K562 (cell line): ENCODE measurements around the gene GIGYF2. TPM values are rescaled to one million over a fixed set of nuclear protein-coding genes. Genes with fewer than 3 reads are reported as not detected.

Source experiments
- ATAC-seq: fragments of 200-7000 bp; cut with Tn5 transposase; 3 replicates; pipeline ENCODE4 v1.9.1; 2020; ENCODE audit warnings: moderate library complexity
- BruUV-seq: library from RNA; stranded (reverse); fragments of 400-500 nt; replicated peaks from 2 replicates; lab custom pipeline; 2021; lab: Mats Ljungman, UMichigan
- CTCF ChIA-PET: fragments of 300-600 bp; formaldehyde crosslinking; extraction: SDS; loops from one replicate; lab custom pipeline; 2021; ENCODE audit warnings: low intra/inter-chr PET ratio; lab: Yijun Ruan, JAX
- POLR2A ChIA-PET: fragments of 300-600, 350-650 bp; sonication (Branson Sonifier 250); formaldehyde crosslinking; extraction: SDS; loops from one replicate; lab custom pipeline; 2021; ENCODE audit warnings: antibody characterized with exemption, inconsistent platforms; lab: Yijun Ruan, JAX
- DNase-seq, 4 experiments: peaks; one replicate each; pipeline versions ENCODE4 v3.0.0 to v3.0.0-alpha.2; 2011 to 2018; ENCODE audit warnings: low spot score in 3 of 4, mixed read lengths in 3 of 4; ENCODE audit errors: extremely low read depth in 1 of 4
- FAIRE-seq: peaks from 2 replicates; lab custom pipeline; 2011; peaks lifted over from hg19 to GRCh38; lab: Jason Lieb, UNC
- H2AFZ ChIP-seq: 2 replicates; pipeline ENCODE4 v1.6.0; 2011; ENCODE audit warnings: low read depth, low read length, control low read depth, inconsistent platforms
- H3K27ac ChIP-seq: fragments of 200-600 bp; 3 replicates; pipeline ENCODE4 v1.8.0; 2011; ENCODE audit warnings: low read depth, mild to moderate bottlenecking, control low read depth, inconsistent platforms, low read length, moderate library complexity, mixed read lengths; ENCODE audit errors: extremely low read depth
- H3K27me3 ChIP-seq, 2 experiments: fragments of 300-600 bp in 1 of 2; 2 replicates in 1 of 2; 3 replicates in 1 of 2; pipeline versions ENCODE4 v1.6.0 to v1.8.0; 2011; ENCODE audit warnings: inconsistent platforms in 2 of 2, low read length in 2 of 2, mild to moderate bottlenecking in 1 of 2, mixed read lengths in 1 of 2, moderate library complexity in 1 of 2; ENCODE audit not compliant: control insufficient read depth in 2 of 2, insufficient read depth in 2 of 2
- H3K36me3 ChIP-seq: fragments of 300-600 bp; 3 replicates; pipeline ENCODE4 v1.8.0; 2011; ENCODE audit warnings: mild to moderate bottlenecking, low read length, inconsistent platforms; ENCODE audit not compliant: control insufficient read depth, insufficient read depth
- H3K4me1 ChIP-seq, 2 experiments: fragments of 200-600 bp in 1 of 2; replicated peaks in 1 of 2; 2 replicates in 1 of 2; 3 replicates in 1 of 2; pipeline versions ENCODE4 v1.5.1 to v1.8.0; 2011; ENCODE audit warnings: inconsistent platforms in 2 of 2, low read length in 2 of 2, mild to moderate bottlenecking in 1 of 2, mixed read lengths in 1 of 2, moderate library complexity in 1 of 2; ENCODE audit not compliant: control insufficient read depth in 2 of 2, insufficient read depth in 2 of 2
- H3K4me2 ChIP-seq: 2 replicates; pipeline ENCODE4 v1.6.1; 2011; ENCODE audit warnings: low read length, control low read depth, inconsistent platforms, mixed read lengths; ENCODE audit not compliant: insufficient read depth
- H3K4me3 ChIP-seq: fragments of 200-600 bp; sonication (generic), shearing (Covaris generic); 2 replicates; pipeline ENCODE4 v1.5.1; 2016; ENCODE audit warnings: control low read depth, inconsistent platforms
- H3K79me2 ChIP-seq: fragments of 200-600 bp; 3 replicates; pipeline ENCODE4 v1.8.0; 2011; ENCODE audit warnings: low read length, inconsistent platforms; ENCODE audit not compliant: control insufficient read depth, insufficient read depth
- H3K9ac ChIP-seq, 2 experiments: 2 replicates each; pipeline versions ENCODE4 v1.6.0 to v1.6.1; 2011; ENCODE audit warnings: low read depth in 2 of 2, low read length in 2 of 2, control low read depth in 1 of 2, inconsistent platforms in 1 of 2, mild to moderate bottlenecking in 1 of 2, mixed read lengths in 1 of 2; ENCODE audit not compliant: insufficient read depth in 1 of 2
- H3K9me1 ChIP-seq: one replicate; pipeline ENCODE4 v1.6.0; 2011; ENCODE audit warnings: inconsistent platforms, mild to moderate bottlenecking, low read length, moderate library complexity; ENCODE audit not compliant: control insufficient read depth, insufficient read depth
- H3K9me3 ChIP-seq: replicated peaks from 2 replicates; pipeline ENCODE4 v1.5.1; 2011; ENCODE audit warnings: low read depth, low read length, inconsistent platforms; ENCODE audit not compliant: control insufficient read depth, insufficient read depth
- H4K20me1 ChIP-seq: replicated peaks from 2 replicates; pipeline ENCODE4 v1.6.1; 2011; ENCODE audit warnings: low read length, inconsistent platforms, mixed read lengths; ENCODE audit not compliant: control insufficient read depth, insufficient read depth
- CBX1 ChIP-seq: sonication (generic); IDR thresholded peaks from 2 replicates; pipeline ENCODE4 v1.6.1; 2016; ENCODE audit warnings: antibody characterized with exemption, low read depth, mild to moderate bottlenecking
- ERF ChIP-seq: fragments of 450-650 bp; formaldehyde crosslinking; IDR thresholded peaks from 2 replicates; pipeline ENCODE4 v1.4.0; 2020; ENCODE audit warnings: mild to moderate bottlenecking, mixed read lengths
- GATA2 ChIP-seq: sonication (generic); formaldehyde crosslinking; IDR thresholded peaks from 2 replicates; pipeline ENCODE4 v1.4.0; 2020; ENCODE audit warnings: mild to moderate bottlenecking, missing genetic modification reagents
- HDGF ChIP-seq: fragments of 450-650 bp; IDR thresholded peaks from 2 replicates; pipeline ENCODE4 v1.6.1; 2016
- MBD2 ChIP-seq: sonication (generic); IDR thresholded peaks from 2 replicates; pipeline ENCODE4 v1.6.1; 2016; ENCODE audit warnings: low read depth, borderline replicate concordance
- MXI1 ChIP-seq: IDR thresholded peaks from 2 replicates; pipeline ENCODE4 v1.6.1; 2011; ENCODE audit warnings: low read depth, mild to moderate bottlenecking, improper control_type of control experiment, low read length
- NR2C2 ChIP-seq, 2 experiments: fragments of 200-800 bp in 1 of 2; sonication (Bioruptor generic) in 1 of 2; sonication (generic) in 1 of 2; formaldehyde crosslinking in 1 of 2; IDR thresholded peaks; 2 replicates each; pipeline versions ENCODE4 v1.6.1 to v1.8.0; 2016 to 2022; ENCODE audit warnings: mild to moderate bottlenecking in 1 of 2, missing compliant biosample characterization in 1 of 2, missing genetic modification characterization in 1 of 2, missing genetic modification reagents in 1 of 2
- PML ChIP-seq: IDR thresholded peaks from 2 replicates; pipeline ENCODE4 v1.6.1; 2012; ENCODE audit warnings: low read length, inconsistent platforms
- POU5F1 ChIP-seq: fragments of 150-350 bp; IDR thresholded peaks from 2 replicates; pipeline ENCODE4 v1.6.1; 2014; ENCODE audit warnings: borderline replicate concordance, low read length, low read depth, mild to moderate bottlenecking; ENCODE audit not compliant: partially characterized antibody
- PURB ChIP-seq: sonication (generic); formaldehyde crosslinking; IDR thresholded peaks from 2 replicates; pipeline ENCODE4 v1.9.0; 2021; ENCODE audit warnings: low read depth, mild to moderate bottlenecking, missing genetic modification reagents
- RBFOX2 ChIP-seq: fragments of 200-400 bp; formaldehyde crosslinking; IDR thresholded peaks from 2 replicates; pipeline ENCODE4 v1.6.1; 2017; ENCODE audit warnings: low read depth, mild to moderate bottlenecking, low read length, moderate library complexity
- TCF3 ChIP-seq: sonication (generic); formaldehyde crosslinking; IDR thresholded peaks from 2 replicates; pipeline ENCODE4 v1.4.0; 2020; ENCODE audit warnings: mild to moderate bottlenecking, missing genetic modification reagents
- ZBTB33 ChIP-seq: sonication (generic); formaldehyde crosslinking; IDR thresholded peaks from 2 replicates; pipeline ENCODE4 v1.8.1; 2023; ENCODE audit warnings: mild to moderate bottlenecking, missing genetic modification reagents
- ZNF263 ChIP-seq: sonication (generic); formaldehyde crosslinking; IDR thresholded peaks from 2 replicates; pipeline ENCODE4 v1.8.0; 2022; ENCODE audit warnings: mild to moderate bottlenecking, missing genetic modification reagents, borderline replicate concordance
- ZNF583 ChIP-seq: fragments of 250-450 bp; sonication (Bioruptor Pico); IDR thresholded peaks from 2 replicates; pipeline ENCODE4 v1.4.0; 2020
- WGBS: fragments of 100-300 bp; shearing (Covaris generic); methylation state at CpG from one replicate; pipeline ENCODE4 v1.1.6; 2016; ENCODE audit warnings: low coverage, mixed read lengths; ENCODE audit not compliant: insufficient coverage; ENCODE audit errors: missing lambda C conversion rate; 5-methylcytosine and 5-hydroxymethylcytosine counted together
- in situ Hi-C: fragments of 300-500 bp; cut with MboI; formaldehyde crosslinking; loops from 4 replicates; pipeline ENCODE4 v1.15.0; 2018; ENCODE audit warnings: inconsistent platforms, mixed read lengths
- intact Hi-C: fragments of 100-400 bp; cut with micrococcal nuclease; formaldehyde crosslinking; loops from 2 replicates; pipeline ENCODE4 v1.14.2; 2022
- polyA plus RNA-seq, 8 experiments: library from polyadenylated mRNA; depleted of rRNA in 4 of 8; stranded (reverse) in 5 of 8; unstranded in 3 of 8; fragments of >200 nt; fragmentation: Nextera tagmentation in 2 of 8; fragmentation: Illumina TruSeq in 1 of 8; extraction: Ambion mirVana in 2 of 8; extraction: Trizol in 1 of 8; gene quantifications; 2 replicates each; pipeline versions ENCODE4 v1.2.1 to v1.2.3, GENCODE V29; 2011 to 2014; ENCODE audit warnings: inconsistent platforms in 1 of 8, missing spikeins in 1 of 8
- total RNA-seq, 7 experiments: library from RNA; depleted of rRNA in 6 of 7; stranded (reverse); fragments of >200 nt in 6 of 7; fragmentation: Illumina TruSeq in 2 of 7; extraction: Trizol in 2 of 7; gene quantifications; 2 replicates each; pipeline versions ENCODE4 v1.2.1 to v1.2.3, GENCODE V29; 2011 to 2021; ENCODE audit warnings: low replicate concordance in 1 of 7
- TF ChIP-seq, protein P1 (sequence below): sonication (generic); formaldehyde crosslinking; IDR thresholded peaks from 2 replicates; pipeline ENCODE4 v1.8.0; 2022; ENCODE audit warnings: mild to moderate bottlenecking, missing genetic modification reagents

The GIGYF2 gene
- total and polyA plus RNA-seq, 9 of the 15 experiments (the other 6 are each of a cell fraction or from before 2014, with no cell fraction given) = 12.7 to 52.7 (median 34.9) TPM

DNA sequence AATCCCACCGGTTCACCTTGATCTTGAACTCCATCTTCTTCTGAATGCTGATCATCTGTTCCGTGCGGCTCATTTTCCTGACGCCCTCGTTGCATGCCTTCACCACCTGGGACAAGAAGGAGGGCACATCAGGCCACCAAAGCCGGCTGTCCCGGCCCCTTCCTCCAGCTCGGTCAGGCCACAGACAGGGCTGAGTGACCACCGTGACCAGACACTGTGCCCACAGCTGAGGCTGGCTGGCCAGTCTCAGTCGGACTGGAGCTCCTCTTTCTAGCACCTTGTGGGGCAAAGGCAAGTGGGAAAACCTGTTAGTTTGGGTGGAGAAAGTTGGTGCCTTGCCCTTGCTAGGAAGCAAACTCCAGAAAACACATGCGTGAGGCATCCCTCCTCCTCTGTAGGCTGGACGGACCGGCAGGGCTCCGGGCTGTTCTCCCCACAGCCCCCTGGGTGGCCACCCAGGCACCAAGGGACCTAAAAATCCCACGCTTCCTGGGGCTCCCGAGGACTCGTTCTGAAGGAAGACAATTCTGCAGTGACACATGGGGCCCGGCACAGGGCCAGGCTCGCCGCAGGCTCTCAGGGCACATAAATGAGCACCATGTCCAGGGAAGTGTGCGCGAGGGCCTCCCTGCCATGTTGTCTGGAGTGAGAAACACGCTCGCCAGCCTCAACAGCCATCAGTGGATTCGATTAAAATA lies 188.3 kb downstream of the GIGYF2 start:
- CTCF ChIA-PET = no interaction called here
- POLR2A ChIA-PET = no interaction called here
- H3K4me2 ChIP-seq = no peak overlapping the region
- no peak overlapping the region for H3K27ac ChIP-seq
- H3K4me1 ChIP-seq = peaks cover 0 to 6% of the 10 kb centered on the region in 2 experiments; a peak in 2 of 5 replicates
- DNase-seq (no peak), ATAC-seq (no peak), FAIRE-seq (no peak)
- no TSS peak for BruUV-seq
- no peaks in the 10 kb centered on the region for H3K9me1 ChIP-seq
- H3K9me3 ChIP-seq = no peaks in the 10 kb centered on the region
- peaks cover 19 to 68% of the 10 kb centered on the region in 2 experiments; a peak in 4 of 5 replicates for H3K27me3 ChIP-seq
- H3K36me3 ChIP-seq = no peaks in the 10 kb centered on the region
- H3K4me3 ChIP-seq = no peak overlapping the region
- no peak overlapping the region; a peak in 1 of 4 replicates for H3K9ac ChIP-seq
- no peaks in the 10 kb centered on the region for H3K79me2 ChIP-seq
- intact Hi-C loops (no loop called here), in situ Hi-C loops (no loop called here)
- no peaks in the 10 kb centered on the region; the same call in 1 of the 2 replicates for H4K20me1 ChIP-seq
- TF ChIP-seq GATA2 (CRISPR knock-in tag) (no peak), POU5F1 (no peak), ZNF583 (CRISPR knock-in tag) (no peak), ZNF263 (no peak), ERF (CRISPR knock-in tag) (no peak), RBFOX2 (no peak), CBX1 (no peak), MBD2 (no peak), MXI1 (no peak), NR2C2 (CRISPR knock-in tag; IDR thresholded peaks at IDR 0.05) (no peak), NR2C2 (tag; IDR thresholded peaks at IDR 0.05) (no peak), TCF3 (CRISPR knock-in tag) (no peak), PURB (CRISPR knock-in tag) (no peak), ZBTB33 (CRISPR knock-in tag) (no peak), PML (no peak), HDGF (no peak)
- TF ChIP-seq, protein P1, sequence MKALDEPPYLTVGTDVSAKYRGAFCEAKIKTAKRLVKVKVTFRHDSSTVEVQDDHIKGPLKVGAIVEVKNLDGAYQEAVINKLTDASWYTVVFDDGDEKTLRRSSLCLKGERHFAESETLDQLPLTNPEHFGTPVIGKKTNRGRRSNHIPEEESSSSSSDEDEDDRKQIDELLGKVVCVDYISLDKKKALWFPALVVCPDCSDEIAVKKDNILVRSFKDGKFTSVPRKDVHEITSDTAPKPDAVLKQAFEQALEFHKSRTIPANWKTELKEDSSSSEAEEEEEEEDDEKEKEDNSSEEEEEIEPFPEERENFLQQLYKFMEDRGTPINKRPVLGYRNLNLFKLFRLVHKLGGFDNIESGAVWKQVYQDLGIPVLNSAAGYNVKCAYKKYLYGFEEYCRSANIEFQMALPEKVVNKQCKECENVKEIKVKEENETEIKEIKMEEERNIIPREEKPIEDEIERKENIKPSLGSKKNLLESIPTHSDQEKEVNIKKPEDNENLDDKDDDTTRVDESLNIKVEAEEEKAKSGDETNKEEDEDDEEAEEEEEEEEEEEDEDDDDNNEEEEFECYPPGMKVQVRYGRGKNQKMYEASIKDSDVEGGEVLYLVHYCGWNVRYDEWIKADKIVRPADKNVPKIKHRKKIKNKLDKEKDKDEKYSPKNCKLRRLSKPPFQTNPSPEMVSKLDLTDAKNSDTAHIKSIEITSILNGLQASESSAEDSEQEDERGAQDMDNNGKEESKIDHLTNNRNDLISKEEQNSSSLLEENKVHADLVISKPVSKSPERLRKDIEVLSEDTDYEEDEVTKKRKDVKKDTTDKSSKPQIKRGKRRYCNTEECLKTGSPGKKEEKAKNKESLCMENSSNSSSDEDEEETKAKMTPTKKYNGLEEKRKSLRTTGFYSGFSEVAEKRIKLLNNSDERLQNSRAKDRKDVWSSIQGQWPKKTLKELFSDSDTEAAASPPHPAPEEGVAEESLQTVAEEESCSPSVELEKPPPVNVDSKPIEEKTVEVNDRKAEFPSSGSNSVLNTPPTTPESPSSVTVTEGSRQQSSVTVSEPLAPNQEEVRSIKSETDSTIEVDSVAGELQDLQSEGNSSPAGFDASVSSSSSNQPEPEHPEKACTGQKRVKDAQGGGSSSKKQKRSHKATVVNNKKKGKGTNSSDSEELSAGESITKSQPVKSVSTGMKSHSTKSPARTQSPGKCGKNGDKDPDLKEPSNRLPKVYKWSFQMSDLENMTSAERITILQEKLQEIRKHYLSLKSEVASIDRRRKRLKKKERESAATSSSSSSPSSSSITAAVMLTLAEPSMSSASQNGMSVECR (CRISPR knock-in tag) = no peak
- H2AFZ ChIP-seq = no peak overlapping the region
- WGBS = 8% methylated on average over 16 of the region's 25 CpGs
